ENCODE data around the gene ZNF518A. TPM values are rescaled to one million over a fixed set of nuclear protein-coding genes. Genes with fewer than 3 reads are reported as not detected.

ZNF518A gene
- total RNA-seq, 1 donor from 2014 or later, result 21.1 TPM

DNA sequence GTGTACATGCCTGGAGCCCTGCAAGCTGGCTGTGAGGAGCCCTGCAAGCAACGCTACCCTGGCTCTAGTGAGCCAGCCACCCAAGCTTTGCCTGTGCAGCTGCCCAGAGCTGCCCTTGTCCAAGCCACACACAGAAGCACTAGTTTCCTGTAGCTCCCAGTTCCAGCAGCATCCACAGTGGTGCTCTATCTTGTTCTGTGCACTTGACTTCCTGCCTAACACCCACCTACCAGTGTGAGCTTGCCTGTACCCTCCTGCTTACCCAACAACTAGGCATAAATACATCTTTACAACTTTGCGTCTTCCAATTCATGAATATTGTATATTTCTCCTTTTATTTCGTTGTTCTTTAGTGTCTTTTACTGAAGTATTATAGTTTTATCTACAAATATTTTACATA is 32.2 kb upstream of the ZNF518A start:
- TF ChIP-seq, protein P1, sequence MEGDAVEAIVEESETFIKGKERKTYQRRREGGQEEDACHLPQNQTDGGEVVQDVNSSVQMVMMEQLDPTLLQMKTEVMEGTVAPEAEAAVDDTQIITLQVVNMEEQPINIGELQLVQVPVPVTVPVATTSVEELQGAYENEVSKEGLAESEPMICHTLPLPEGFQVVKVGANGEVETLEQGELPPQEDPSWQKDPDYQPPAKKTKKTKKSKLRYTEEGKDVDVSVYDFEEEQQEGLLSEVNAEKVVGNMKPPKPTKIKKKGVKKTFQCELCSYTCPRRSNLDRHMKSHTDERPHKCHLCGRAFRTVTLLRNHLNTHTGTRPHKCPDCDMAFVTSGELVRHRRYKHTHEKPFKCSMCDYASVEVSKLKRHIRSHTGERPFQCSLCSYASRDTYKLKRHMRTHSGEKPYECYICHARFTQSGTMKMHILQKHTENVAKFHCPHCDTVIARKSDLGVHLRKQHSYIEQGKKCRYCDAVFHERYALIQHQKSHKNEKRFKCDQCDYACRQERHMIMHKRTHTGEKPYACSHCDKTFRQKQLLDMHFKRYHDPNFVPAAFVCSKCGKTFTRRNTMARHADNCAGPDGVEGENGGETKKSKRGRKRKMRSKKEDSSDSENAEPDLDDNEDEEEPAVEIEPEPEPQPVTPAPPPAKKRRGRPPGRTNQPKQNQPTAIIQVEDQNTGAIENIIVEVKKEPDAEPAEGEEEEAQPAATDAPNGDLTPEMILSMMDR (IDR thresholded peaks at IDR 0.05; ENCODE audit: insufficient read depth, low read length, severe bottlenecking), result no peak
- no peak for DNase-seq (ENCODE audit: low read depth)
- Histone ChIP-seq H3K27me3 (ENCODE audit: control insufficient read depth, insufficient read depth, low read length) (peaks cover 3% of the 10 kb centered on the region), H3K36me3 (ENCODE audit: control insufficient read depth, insufficient read depth, low read length) (no peaks in the 10 kb centered on the region), H3K4me3 (ENCODE audit: low read depth, low read length) (no peak overlapping the region)
- FAIRE-seq, result no peak

DNA sequence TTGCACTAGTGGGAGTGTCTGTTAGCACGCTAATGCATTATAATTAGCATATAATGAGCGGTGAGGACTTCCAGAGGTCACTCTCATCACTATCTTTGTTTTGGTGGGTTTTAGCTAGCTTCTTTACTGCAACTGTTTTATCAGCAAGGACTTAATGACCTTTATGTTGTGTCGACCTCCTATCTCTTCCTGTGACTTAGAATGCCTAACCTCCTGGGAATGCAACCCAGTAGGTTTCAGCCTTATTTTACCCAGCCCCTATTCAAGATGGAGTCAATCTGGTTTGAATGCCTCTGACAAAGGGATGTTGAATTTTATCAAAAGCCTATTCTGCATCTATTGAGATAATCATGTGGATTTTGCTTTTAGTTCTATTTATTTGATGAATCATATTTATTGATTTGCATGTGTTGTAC is 22.5 kb upstream of the ZNF518A start:
- Histone ChIP-seq H3K4me3 (ENCODE audit: low read depth, low read length) (no peak overlapping the region), H3K36me3 (ENCODE audit: control insufficient read depth, insufficient read depth, low read length) (no peaks in the 10 kb centered on the region), H3K27me3 (ENCODE audit: control insufficient read depth, insufficient read depth, low read length) (no peaks in the 10 kb centered on the region)
- FAIRE-seq (no peak), DNase-seq (ENCODE audit: low read depth) (no peak)
- TF ChIP-seq, protein P1 (IDR thresholded peaks at IDR 0.05; ENCODE audit: insufficient read depth, low read length, severe bottlenecking), result no peak

DNA sequence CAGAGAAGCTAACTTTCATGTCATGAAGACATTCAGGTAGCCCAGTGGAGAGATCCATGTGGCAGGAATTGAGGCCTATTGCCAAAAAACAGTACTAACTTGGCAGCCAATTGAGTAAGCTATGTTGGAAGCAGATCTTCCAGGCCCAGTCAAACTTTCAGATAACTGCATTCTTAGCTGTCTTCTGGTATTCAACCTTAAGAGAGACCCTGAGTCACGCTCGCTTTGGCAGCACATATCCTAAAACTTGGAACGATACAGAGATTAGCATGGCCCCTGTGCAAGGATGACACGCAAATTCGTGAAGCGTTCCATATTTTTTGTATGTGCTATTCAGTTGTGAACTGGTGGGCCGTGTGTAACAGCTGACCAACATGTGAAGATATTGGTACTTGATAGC is 17.6 kb upstream of the ZNF518A start:
- DNase-seq (ENCODE audit: low read depth) (no peak), FAIRE-seq (no peak)
- no peak overlapping the region for H3K4me3 ChIP-seq (ENCODE audit: low read depth, low read length)
- H3K36me3 ChIP-seq (ENCODE audit: control insufficient read depth, insufficient read depth, low read length), result no peaks in the 10 kb centered on the region
- H3K27me3 ChIP-seq (ENCODE audit: control insufficient read depth, insufficient read depth, low read length), result no peaks in the 10 kb centered on the region
- TF ChIP-seq, protein P1 (IDR thresholded peaks at IDR 0.05; ENCODE audit: insufficient read depth, low read length, severe bottlenecking), result no peak

DNA sequence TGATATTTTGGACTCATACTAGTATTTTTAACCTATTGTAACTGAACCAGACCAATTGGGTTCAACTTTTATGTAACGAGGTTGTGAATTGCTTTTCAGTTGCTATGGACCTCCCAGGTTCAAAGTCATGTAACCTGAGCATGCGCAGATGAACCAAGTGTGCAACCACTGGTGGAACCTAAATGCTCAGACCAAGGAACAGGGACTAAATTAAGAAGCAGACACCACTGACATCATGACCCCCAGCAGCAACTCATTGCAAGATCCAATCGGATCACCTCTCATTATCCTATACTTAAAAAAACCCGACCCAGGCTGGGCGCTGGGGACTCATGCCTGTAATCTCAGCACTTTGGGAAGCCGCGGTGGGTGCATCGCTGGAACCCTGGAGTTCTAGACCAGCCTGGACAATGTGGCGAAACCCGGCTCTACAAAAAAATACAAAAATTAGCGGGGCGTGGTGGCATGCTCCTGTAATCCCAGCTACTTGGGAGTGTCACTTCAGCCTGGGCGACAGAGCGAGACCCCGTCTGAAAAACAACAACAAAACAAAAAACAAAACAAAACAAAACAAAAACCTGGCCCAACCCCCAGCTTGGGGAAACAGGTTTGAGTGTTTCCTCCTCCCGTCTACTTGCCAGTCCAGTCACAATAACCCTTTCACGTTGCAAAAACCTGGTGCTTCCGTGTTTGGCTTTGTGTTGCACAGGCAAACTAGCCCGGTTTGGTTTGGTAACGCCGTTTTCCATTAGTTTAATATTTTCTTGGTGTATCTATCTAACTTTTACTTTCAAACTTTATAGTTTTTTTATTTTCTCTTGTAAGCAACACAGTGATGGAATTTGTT is 11.3 kb upstream of the ZNF518A start:
- H3K36me3 ChIP-seq (ENCODE audit: control insufficient read depth, insufficient read depth, low read length), result no peaks in the 10 kb centered on the region
- H3K4me3 ChIP-seq (ENCODE audit: low read depth, low read length), result no peak overlapping the region
- FAIRE-seq (no peak), DNase-seq (ENCODE audit: low read depth) (no peak)
- TF ChIP-seq, protein P1 (IDR thresholded peaks at IDR 0.05; ENCODE audit: insufficient read depth, low read length, severe bottlenecking), result no peak
- no peaks in the 10 kb centered on the region for H3K27me3 ChIP-seq (ENCODE audit: control insufficient read depth, insufficient read depth, low read length)

DNA sequence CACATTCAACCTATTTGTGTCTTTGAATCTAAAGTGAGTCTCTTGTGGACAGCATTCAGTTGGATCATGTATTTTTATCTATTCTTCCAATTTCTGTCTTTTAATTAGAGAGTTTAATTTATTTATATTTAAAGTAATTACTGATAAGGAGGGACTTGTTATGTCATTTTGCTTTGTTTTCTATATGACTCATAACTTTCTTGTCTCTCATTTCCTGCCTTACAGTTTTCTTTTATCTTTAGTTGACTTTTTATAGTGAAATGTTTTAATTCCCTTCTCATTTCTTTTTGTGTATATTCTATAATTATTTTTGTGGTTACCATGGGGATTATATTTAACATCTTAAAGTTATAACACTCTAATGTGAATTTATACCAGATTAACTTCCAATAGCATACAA is 7.3 kb upstream of the ZNF518A start:
- Histone ChIP-seq H3K27me3 (ENCODE audit: control insufficient read depth, insufficient read depth, low read length) (no peaks in the 10 kb centered on the region), H3K36me3 (ENCODE audit: control insufficient read depth, insufficient read depth, low read length) (no peaks in the 10 kb centered on the region), H3K4me3 (ENCODE audit: low read depth, low read length) (no peak overlapping the region)
- FAIRE-seq, result no peak
- TF ChIP-seq, protein P1 (IDR thresholded peaks at IDR 0.05; ENCODE audit: insufficient read depth, low read length, severe bottlenecking), result no peak
- DNase-seq (ENCODE audit: low read depth), result peak; percentile 37
